Measurements from ENCODE around the gene CPEB4. TPM values are rescaled to one million over a fixed set of nuclear protein-coding genes. Genes with fewer than 3 reads are reported as not detected.

CPEB4 gene
- total and polyA plus RNA-seq, 10 donors, result 2.3 to 107 (median 81.0) TPM

GRCh38 chr5:173866243-173866857 lies 21.8 kb upstream of the CPEB4 start:
- Histone ChIP-seq H3K27me3 (replicated peaks in 1 of 7) (no peaks in the 10 kb centered on the region), H3K4me3 (peak overlapping the region in 1 of 8 donors; percentile 37), H3K36me3 (no peaks in the 10 kb centered on the region), H3K9me3 (no peaks in the 10 kb centered on the region), H3K27ac (peak overlapping the region in 7 of 8 donors; percentile 52 to 93 (median 87)), H3K4me1 (peaks cover 0 to 67% (median 28%) of the 10 kb centered on the region in 6 donors)
- 32 to 61% (median 41%) methylated on average over 13 to 15 of the region's 15 CpGs for WGBS, 5 donors
- DNase-seq, result peak; percentile 85
- intact Hi-C loops (cut with DNase I; ENCODE audit: low total_unique reads), result no loop called here
- TF ChIP-seq POLR2AphosphoS5 (IDR thresholded peaks at IDR 0.05) (peak in 2 of 3 donors; percentile 26 to 47), POLR2A (IDR thresholded peaks at IDR 0.05) (no peak)

GRCh38 chr5:173866858-173867679 lies 21.1 kb upstream of the CPEB4 start:
- Histone ChIP-seq H3K27ac (peak overlapping the region in 7 of 8 donors; percentile 52 to 93 (median 87)), H3K27me3 (replicated peaks in 1 of 7) (no peaks in the 10 kb centered on the region), H3K4me3 (peak overlapping the region in 1 of 8 donors; percentile 37), H3K9me3 (no peaks in the 10 kb centered on the region), H3K4me1 (peaks cover 0 to 72% (median 30%) of the 10 kb centered on the region in 6 donors), H3K36me3 (no peaks in the 10 kb centered on the region)
- 88 to 98% (median 92%) methylated on average over 17 of the region's 17 CpGs for WGBS, 5 donors
- peak; percentile 77 for DNase-seq
- TF ChIP-seq CTCF (IDR thresholded peaks at IDR 0.05 in 8 of 11, conservative IDR thresholded peaks at IDR 0.05 in 3 of 11) (no peak), POLR2AphosphoS5 (IDR thresholded peaks at IDR 0.05) (no peak), POLR2A (IDR thresholded peaks at IDR 0.05) (no peak)
- intact Hi-C loops (cut with DNase I; ENCODE audit: low total_unique reads), result no loop called here

GRCh38 chr5:173868096-173868880 lies 19.9 kb upstream of the CPEB4 start:
- H3K36me3 ChIP-seq, result no peaks in the 10 kb centered on the region
- DNase-seq, result no peak
- 50 to 78% (median 64%) methylated on average over 7 of the region's 7 CpGs for WGBS, 5 donors
- peak overlapping the region in 3 of 8 donors; percentile 7 to 93 (median 89) for H3K27ac ChIP-seq
- no peaks in the 10 kb centered on the region for H3K9me3 ChIP-seq
- peaks cover 0 to 78% (median 37%) of the 10 kb centered on the region in 6 donors for H3K4me1 ChIP-seq
- intact Hi-C loops (cut with DNase I; ENCODE audit: low total_unique reads), result no loop called here
- no peak for TF ChIP-seq POLR2AphosphoS5 (IDR thresholded peaks at IDR 0.05)
- no peak for TF ChIP-seq CTCF (IDR thresholded peaks at IDR 0.05 in 8 of 11, conservative IDR thresholded peaks at IDR 0.05 in 3 of 11)
- no peak for TF ChIP-seq POLR2A (IDR thresholded peaks at IDR 0.05)
- no peak overlapping the region for H3K4me3 ChIP-seq
- no peaks in the 10 kb centered on the region for H3K27me3 ChIP-seq (replicated peaks in 1 of 7)

- Histone ChIP-seq H3K36me3 (no peaks in the 10 kb centered on the region), H3K9me3 (no peaks in the 10 kb centered on the region), H3K4me3 (no peak overlapping the region), H3K27me3 (replicated peaks in 1 of 7) (no peaks in the 10 kb centered on the region), H3K27ac (no peak overlapping the region), H3K4me1 (peaks cover 0 to 73% (median 34%) of the 10 kb centered on the region in 6 donors)
- intact Hi-C loops (cut with DNase I; ENCODE audit: low total_unique reads), result no loop called here
- TF ChIP-seq POLR2AphosphoS5 (IDR thresholded peaks at IDR 0.05), result no peak
- no peak for TF ChIP-seq POLR2A (IDR thresholded peaks at IDR 0.05)
- no peak for TF ChIP-seq CTCF (IDR thresholded peaks at IDR 0.05 in 8 of 11, conservative IDR thresholded peaks at IDR 0.05 in 3 of 11)
- 60 to 77% (median 64%) methylated on average over 4 of the region's 4 CpGs for WGBS, 5 donors
- no peak for DNase-seq
These were observed 18.8 kb upstream of the CPEB4 start for GRCh38 chr5:173869316-173869715.
